ENCODE results near the gene CIRBP.

DNA sequence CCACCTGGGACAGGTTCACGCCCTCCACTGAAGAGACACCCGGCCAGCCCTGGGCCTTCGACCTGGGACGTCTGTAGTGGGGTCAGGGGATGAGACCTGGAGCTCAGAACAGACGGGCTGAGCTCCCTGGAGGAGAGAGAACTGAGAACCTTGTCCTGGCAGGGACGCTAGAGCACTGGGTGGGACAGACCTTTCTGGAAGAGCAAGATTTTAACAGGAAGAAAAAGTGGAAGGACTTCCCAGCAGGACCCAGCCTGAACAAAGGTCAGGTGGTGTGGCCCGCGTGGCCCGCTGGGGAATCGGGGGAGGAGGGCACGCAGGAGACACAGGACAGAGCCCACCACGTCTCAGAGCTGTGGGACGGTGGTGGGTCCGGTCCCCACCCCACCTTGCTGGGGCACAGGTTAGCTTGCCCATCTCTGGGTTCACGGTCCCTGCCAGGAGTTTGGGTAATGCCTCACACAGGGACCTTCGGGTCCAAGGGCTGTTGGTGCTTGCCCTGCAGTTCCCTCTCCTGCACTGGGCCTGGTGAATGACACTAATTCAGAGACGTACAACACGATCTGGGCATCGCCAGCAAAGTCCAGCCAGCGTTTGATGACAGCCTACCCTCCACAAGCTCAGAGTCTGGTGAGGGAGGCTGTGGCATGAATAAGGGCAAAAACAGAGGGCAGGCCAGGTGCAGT, 15.3 kb downstream of the CIRBP start:
- TF ChIP-seq POLR2A (IDR thresholded peaks at IDR 0.05) = no peak
- TF ChIP-seq, protein P1, sequence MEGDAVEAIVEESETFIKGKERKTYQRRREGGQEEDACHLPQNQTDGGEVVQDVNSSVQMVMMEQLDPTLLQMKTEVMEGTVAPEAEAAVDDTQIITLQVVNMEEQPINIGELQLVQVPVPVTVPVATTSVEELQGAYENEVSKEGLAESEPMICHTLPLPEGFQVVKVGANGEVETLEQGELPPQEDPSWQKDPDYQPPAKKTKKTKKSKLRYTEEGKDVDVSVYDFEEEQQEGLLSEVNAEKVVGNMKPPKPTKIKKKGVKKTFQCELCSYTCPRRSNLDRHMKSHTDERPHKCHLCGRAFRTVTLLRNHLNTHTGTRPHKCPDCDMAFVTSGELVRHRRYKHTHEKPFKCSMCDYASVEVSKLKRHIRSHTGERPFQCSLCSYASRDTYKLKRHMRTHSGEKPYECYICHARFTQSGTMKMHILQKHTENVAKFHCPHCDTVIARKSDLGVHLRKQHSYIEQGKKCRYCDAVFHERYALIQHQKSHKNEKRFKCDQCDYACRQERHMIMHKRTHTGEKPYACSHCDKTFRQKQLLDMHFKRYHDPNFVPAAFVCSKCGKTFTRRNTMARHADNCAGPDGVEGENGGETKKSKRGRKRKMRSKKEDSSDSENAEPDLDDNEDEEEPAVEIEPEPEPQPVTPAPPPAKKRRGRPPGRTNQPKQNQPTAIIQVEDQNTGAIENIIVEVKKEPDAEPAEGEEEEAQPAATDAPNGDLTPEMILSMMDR (IDR thresholded peaks at IDR 0.05 in 4 of 5, conservative IDR thresholded peaks at IDR 0.05 in 1 of 5) = no peak
